ENCODE measurements around the gene BIN1.

- TF ChIP-seq ZNF232 (CRISPR knock-in tag; IDR thresholded peaks at IDR 0.05) (no peak), CTCF (IDR thresholded peaks at IDR 0.05) (no peak), FOXJ3 (CRISPR knock-in tag; IDR thresholded peaks at IDR 0.05; ENCODE audit: borderline replicate concordance) (no peak), E2F1 (CRISPR knock-in tag; IDR thresholded peaks at IDR 0.05) (no peak), RELA (CRISPR knock-in tag; IDR thresholded peaks at IDR 0.05; ENCODE audit: borderline replicate concordance) (no peak), ATF1 (CRISPR knock-in tag; IDR thresholded peaks at IDR 0.05) (no peak)
Measured at GRCh38 chr2:127007652-127008051, 99.3 kb downstream of the BIN1 start.
